IPS DF 6.9 (cell line): ENCODE measurements around the gene WNT7A.

Experiments
- DNase-seq: peaks from one replicate; pipeline ENCODE4 v3.0.0-alpha.2; 2013; ENCODE audit warnings: low read depth, low spot score
- H3K27ac ChIP-seq: one replicate; pipeline ENCODE4 v1.5.1; 2013; ENCODE audit warnings: low read length, control low read depth
- H3K27me3 ChIP-seq: 2 replicates; pipeline ENCODE4 v1.6.1; 2013; ENCODE audit warnings: mild to moderate bottlenecking, low read length; ENCODE audit not compliant: control insufficient read depth, insufficient read depth
- H3K36me3 ChIP-seq: 2 replicates; pipeline ENCODE4 v1.6.1; 2013; ENCODE audit warnings: low read length; ENCODE audit not compliant: control insufficient read depth, insufficient read depth
- H3K4me1 ChIP-seq: 2 replicates; pipeline ENCODE4 v1.6.1; 2013; ENCODE audit warnings: low read length; ENCODE audit not compliant: control insufficient read depth, insufficient read depth
- H3K4me3 ChIP-seq: 2 replicates; pipeline ENCODE4 v1.5.1; 2013; ENCODE audit warnings: mild to moderate bottlenecking, low read length
- H3K9me3 ChIP-seq: 2 replicates; pipeline ENCODE4 v1.6.1; 2013; ENCODE audit warnings: low read length, inconsistent platforms; ENCODE audit not compliant: control insufficient read depth, insufficient read depth
- WGBS: extraction: QIAGEN DNeasy Blood & Tissue Kit; methylation state at CpG from one replicate; pipeline ENCODE4 v1.1.7; 2013; ENCODE audit warnings: mixed read lengths, missing lambda C conversion rate; ENCODE audit not compliant: insufficient read length, insufficient coverage; 5-methylcytosine and 5-hydroxymethylcytosine counted together

WNT7A gene

GRCh38 chr3:13884851-13885703, 5.2 kb upstream of the WNT7A start:
- Histone ChIP-seq H3K4me3 (no peak overlapping the region), H3K36me3 (no peaks in the 10 kb centered on the region), H3K9me3 (no peaks in the 10 kb centered on the region), H3K4me1 (no peaks in the 10 kb centered on the region), H3K27me3 (peaks cover 11% of the 10 kb centered on the region; the same call in 1 of the 2 replicates), H3K27ac (no peak overlapping the region)
- no CpG with 5 or more reads among the region's 7 CpGs for WGBS
- no peak for DNase-seq

DNA sequence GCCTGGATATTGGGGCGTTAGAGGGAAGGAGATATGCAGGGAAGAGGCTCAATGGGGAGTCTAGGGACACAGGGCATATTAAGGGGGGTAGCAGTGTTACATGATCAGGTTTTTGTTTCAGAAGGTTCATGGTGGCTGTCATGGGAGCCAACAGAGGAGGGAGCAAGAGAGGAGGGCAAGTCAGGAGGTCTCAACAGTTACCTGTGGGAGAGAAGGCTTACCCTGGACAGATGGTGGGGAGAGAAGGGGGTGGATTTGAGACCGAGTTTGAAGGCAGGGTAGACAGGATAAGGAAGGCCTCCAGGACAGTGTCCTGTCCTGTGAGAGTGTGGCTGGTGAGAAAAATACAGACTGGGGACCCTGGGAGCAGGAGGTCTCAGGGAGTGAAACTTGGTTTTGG, 3.8 kb upstream of the WNT7A start:
- WGBS: no CpG with 5 or more reads among the region's 2 CpGs
- Histone ChIP-seq H3K4me1 (no peaks in the 10 kb centered on the region), H3K27me3 (peaks cover 21% of the 10 kb centered on the region), H3K9me3 (no peaks in the 10 kb centered on the region), H3K27ac (no peak overlapping the region), H3K36me3 (no peaks in the 10 kb centered on the region), H3K4me3 (no peak overlapping the region)
- no peak for DNase-seq

GRCh38 chr3:13882876-13883275, 3.0 kb upstream of the WNT7A start:
- Histone ChIP-seq H3K9me3 (no peaks in the 10 kb centered on the region), H3K36me3 (no peaks in the 10 kb centered on the region), H3K27ac (no peak overlapping the region), H3K4me3 (no peak overlapping the region), H3K4me1 (no peaks in the 10 kb centered on the region), H3K27me3 (peaks cover 29% of the 10 kb centered on the region)
- no CpG with 5 or more reads among the region's 3 CpGs for WGBS
- DNase-seq: no peak

DNA sequence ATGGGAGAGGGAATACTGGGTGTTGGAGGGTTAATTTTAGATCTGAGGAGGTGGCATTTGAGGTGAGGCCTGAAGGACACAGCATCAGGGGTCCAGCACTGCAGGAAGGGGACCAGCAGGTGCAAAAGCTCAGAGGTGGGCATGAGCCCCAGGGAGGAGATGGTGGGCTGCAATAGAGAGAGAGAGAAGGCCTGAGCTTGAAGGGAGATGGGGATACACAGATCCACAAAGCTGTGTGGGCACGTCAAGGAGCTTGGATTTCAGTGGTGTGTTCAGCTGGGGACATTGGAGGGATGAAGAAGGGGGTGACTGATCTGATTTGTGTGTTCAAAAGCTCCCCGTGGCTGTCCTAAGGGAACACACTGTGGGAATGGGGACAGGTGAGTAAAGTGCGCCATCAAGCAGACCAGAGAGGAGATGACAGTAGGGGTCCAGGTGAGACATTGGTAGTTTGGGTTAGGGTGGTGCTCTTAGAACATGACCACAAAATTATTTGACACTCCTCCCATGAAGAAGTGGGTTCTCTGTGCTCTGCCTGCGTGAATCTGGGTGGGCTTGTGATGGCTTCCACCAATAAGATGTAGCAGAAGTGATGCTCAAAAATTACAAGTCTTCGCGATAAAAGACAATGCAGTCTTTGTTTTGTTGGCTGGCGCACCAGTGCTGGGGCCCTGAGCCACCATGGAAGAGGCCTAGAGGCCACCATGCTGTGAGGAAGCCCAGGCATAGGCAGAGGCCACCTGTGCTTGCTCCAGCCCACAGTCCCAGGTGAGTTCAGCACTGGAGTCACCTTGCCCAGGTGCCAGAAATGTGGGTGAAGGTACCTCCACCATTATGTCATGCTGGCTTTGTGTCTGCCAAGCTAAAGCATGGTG, 1.9 kb upstream of the WNT7A start:
- peaks cover 40% of the 10 kb centered on the region for H3K27me3 ChIP-seq

DNA sequence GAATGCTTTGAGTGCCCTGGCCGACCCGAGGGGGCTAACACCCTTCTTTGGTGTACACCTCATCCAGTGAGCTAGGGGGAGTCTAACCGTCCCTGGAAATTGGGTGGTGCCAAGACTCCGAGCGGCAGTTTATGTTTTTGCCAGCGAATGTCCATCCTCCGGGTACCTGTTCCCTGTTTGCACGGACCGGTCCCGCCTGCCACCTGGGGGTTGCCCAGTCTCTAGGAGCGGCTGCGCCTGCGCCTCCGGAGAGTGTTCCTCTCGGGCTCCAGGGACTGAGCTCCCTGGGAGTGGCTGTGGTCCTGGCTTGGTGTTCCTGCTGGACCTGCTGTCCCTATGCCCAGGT, 913 bp upstream of the WNT7A start:
- DNase-seq: no peak
- no peaks in the 10 kb centered on the region for H3K9me3 ChIP-seq
- H3K27ac ChIP-seq: no peak overlapping the region
- H3K36me3 ChIP-seq: no peaks in the 10 kb centered on the region
- no CpG with 5 or more reads among the region's 15 CpGs for WGBS
- peak overlapping the region; percentile 74; the same call in 1 of the 2 replicates for H3K4me3 ChIP-seq
- no peaks in the 10 kb centered on the region for H3K4me1 ChIP-seq
- H3K27me3 ChIP-seq: peaks cover 47% of the 10 kb centered on the region

More for the DNA sequence above, 1.9 kb upstream of the WNT7A start:
- no peaks in the 10 kb centered on the region for H3K36me3 ChIP-seq
- H3K9me3 ChIP-seq: no peaks in the 10 kb centered on the region
- no peak for DNase-seq
- H3K4me3 ChIP-seq: no peak overlapping the region
- H3K27ac ChIP-seq: no peak overlapping the region
- no CpG with 5 or more reads among the region's 7 CpGs for WGBS
- no peaks in the 10 kb centered on the region for H3K4me1 ChIP-seq

- no CpG with 5 or more reads among the region's 64 CpGs for WGBS
- peak overlapping the region; percentile 74; the same call in 1 of the 2 replicates for H3K4me3 ChIP-seq
- H3K27ac ChIP-seq: no peak overlapping the region
- DNase-seq: no peak
- peaks cover 47% of the 10 kb centered on the region for H3K27me3 ChIP-seq
- H3K9me3 ChIP-seq: no peaks in the 10 kb centered on the region
- H3K36me3 ChIP-seq: no peaks in the 10 kb centered on the region
- H3K4me1 ChIP-seq: no peaks in the 10 kb centered on the region
Measured at GRCh38 chr3:13879102-13879945, 547 bp downstream of the WNT7A start.

- H3K27ac ChIP-seq: no peak overlapping the region
- H3K27me3 ChIP-seq: peaks cover 47% of the 10 kb centered on the region
- no peaks in the 10 kb centered on the region; the same call in 1 of the 2 replicates for H3K4me1 ChIP-seq
- H3K9me3 ChIP-seq: no peaks in the 10 kb centered on the region
- peak overlapping the region; percentile 16; the same call in 1 of the 2 replicates for H3K4me3 ChIP-seq
- WGBS: no CpG with 5 or more reads among the region's 66 CpGs
- no peak for DNase-seq
- no peaks in the 10 kb centered on the region for H3K36me3 ChIP-seq
Measured at GRCh38 chr3:13878281-13879101, 1.4 kb downstream of the WNT7A start.

GRCh38 chr3:13877911-13878280, 2.0 kb downstream of the WNT7A start:
- no peak for DNase-seq
- peaks cover 47% of the 10 kb centered on the region for H3K27me3 ChIP-seq
- no peak overlapping the region for H3K27ac ChIP-seq
- no peaks in the 10 kb centered on the region for H3K36me3 ChIP-seq
- no peak overlapping the region; the same call in 1 of the 2 replicates for H3K4me3 ChIP-seq
- no peaks in the 10 kb centered on the region for H3K9me3 ChIP-seq
- H3K4me1 ChIP-seq: no peaks in the 10 kb centered on the region; the same call in 1 of the 2 replicates
- WGBS: no CpG with 5 or more reads among the region's 25 CpGs

GRCh38 chr3:13876451-13877100, 3.3 kb downstream of the WNT7A start:
- Histone ChIP-seq H3K9me3 (no peaks in the 10 kb centered on the region), H3K4me3 (no peak overlapping the region), H3K27me3 (peaks cover 44% of the 10 kb centered on the region), H3K27ac (no peak overlapping the region), H3K4me1 (no peaks in the 10 kb centered on the region; the same call in 1 of the 2 replicates), H3K36me3 (no peaks in the 10 kb centered on the region)
- no CpG with 5 or more reads among the region's 6 CpGs for WGBS
- DNase-seq: no peak
